Progenitor cell of endocrine pancreas (in vitro differentiated cells): ENCODE results near the gene ACTR1A. TPM values are rescaled to one million over a fixed set of nuclear protein-coding genes. Genes with fewer than 3 reads are reported as not detected.

Source experiments
- DNase-seq: peaks from one replicate; pipeline ENCODE4 v3.0.0; 2021; ENCODE audit warnings: low spot score; ENCODE audit not compliant: unreplicated experiment
- H3K27ac Mint-ChIP-seq: 2 replicates; pipeline ENCODE4 v1.8.0; 2021; ENCODE audit warnings: mild to moderate bottlenecking, moderate library complexity, mixed read lengths
- H3K27me3 Mint-ChIP-seq: 2 replicates; pipeline ENCODE4 v1.8.0; 2021; ENCODE audit warnings: mixed read lengths
- H3K36me3 Mint-ChIP-seq: 2 replicates; pipeline ENCODE4 v1.8.0; 2022; ENCODE audit warnings: mixed read lengths; ENCODE audit not compliant: insufficient read depth
- H3K4me1 Mint-ChIP-seq: 2 replicates; pipeline ENCODE4 v1.8.0; 2021; ENCODE audit warnings: low read depth, mixed read lengths
- H3K4me3 Mint-ChIP-seq: 2 replicates; pipeline ENCODE4 v1.8.0; 2021; ENCODE audit warnings: low read depth, mild to moderate bottlenecking, moderate library complexity, mixed read lengths
- H3K9me3 Mint-ChIP-seq: 2 replicates; pipeline ENCODE4 v1.8.0; 2021; ENCODE audit warnings: low read depth, mixed read lengths
- CTCF ChIP-seq: fragments of 200-600 bp; sonication (generic); IDR thresholded peaks from one replicate; pipeline ENCODE4 v1.5.0; 2021; ENCODE audit warnings: antibody characterized with exemption, mild to moderate bottlenecking; ENCODE audit not compliant: unreplicated experiment
- total RNA-seq: library from RNA; stranded (reverse); gene quantifications from 2 replicates; pipeline ENCODE4 v1.2.1, GENCODE V29; 2021

Gene ACTR1A
- total RNA-seq, 1 donor from 2014 or later, result 104 TPM

GRCh38 chr10:102514487-102515311 is 12.2 kb upstream of the ACTR1A start:
- no peak for TF ChIP-seq CTCF
- H3K27me3 Mint-ChIP-seq, result no peaks in the 10 kb centered on the region
- peaks cover 12% of the 10 kb centered on the region for H3K36me3 Mint-ChIP-seq
- H3K4me1 Mint-ChIP-seq, result no peaks in the 10 kb centered on the region
- H3K4me3 Mint-ChIP-seq, result no peak overlapping the region
- H3K9me3 Mint-ChIP-seq, result no peaks in the 10 kb centered on the region
- no peak overlapping the region for H3K27ac Mint-ChIP-seq
- DNase-seq, result no peak

GRCh38 chr10:102511583-102512274 is 9.2 kb upstream of the ACTR1A start:
- Mint-ChIP-seq H3K4me1 (peaks cover 1% of the 10 kb centered on the region), H3K9me3 (no peaks in the 10 kb centered on the region), H3K27ac (no peak overlapping the region), H3K27me3 (no peaks in the 10 kb centered on the region), H3K36me3 (peaks cover 13% of the 10 kb centered on the region), H3K4me3 (no peak overlapping the region)
- TF ChIP-seq CTCF, result no peak
- DNase-seq, result no peak

GRCh38 chr10:102509387-102509786 is 6.9 kb upstream of the ACTR1A start:
- Mint-ChIP-seq H3K27me3 (no peaks in the 10 kb centered on the region), H3K9me3 (no peaks in the 10 kb centered on the region), H3K27ac (no peak overlapping the region), H3K4me3 (no peak overlapping the region), H3K36me3 (peaks cover 13% of the 10 kb centered on the region), H3K4me1 (peaks cover 11% of the 10 kb centered on the region)
- no peak for TF ChIP-seq CTCF
- no peak for DNase-seq

GRCh38 chr10:102508506-102508905 is 6.0 kb upstream of the ACTR1A start:
- DNase-seq, result no peak
- no peaks in the 10 kb centered on the region for H3K27me3 Mint-ChIP-seq
- peaks cover 11% of the 10 kb centered on the region for H3K4me1 Mint-ChIP-seq
- no peak overlapping the region for H3K4me3 Mint-ChIP-seq
- peak overlapping the region; percentile 87 for H3K27ac Mint-ChIP-seq
- TF ChIP-seq CTCF, result no peak
- H3K9me3 Mint-ChIP-seq, result no peaks in the 10 kb centered on the region
- H3K36me3 Mint-ChIP-seq, result peaks cover 10% of the 10 kb centered on the region

- no peak for TF ChIP-seq CTCF
- Mint-ChIP-seq H3K4me3 (no peak overlapping the region), H3K4me1 (peaks cover 11% of the 10 kb centered on the region), H3K27ac (no peak overlapping the region), H3K9me3 (no peaks in the 10 kb centered on the region), H3K36me3 (peaks cover 10% of the 10 kb centered on the region), H3K27me3 (no peaks in the 10 kb centered on the region)
- DNase-seq, result no peak
Measured at GRCh38 chr10:102507521-102507920, 5.0 kb upstream of the ACTR1A start.
